Measurements from ENCODE around the gene HTR3B. TPM values are rescaled to one million over a fixed set of nuclear protein-coding genes. Genes with fewer than 3 reads are reported as not detected.

HTR3B gene
- total RNA-seq, 1 donor from 2014 or later, result not detected

- Histone ChIP-seq H3K27ac (no peak overlapping the region), H4K20me1 (ENCODE audit: low read depth) (no peaks in the 10 kb centered on the region), H3K9me3 (ENCODE audit: low read depth) (no peaks in the 10 kb centered on the region), H3K9ac (no peak overlapping the region), H3K79me2 (ENCODE audit: low read depth) (no peaks in the 10 kb centered on the region), H3K4me3 (no peak overlapping the region), H2AFZ (replicated peaks) (peak overlapping the region; percentile 72), H3K27me3 (no peaks in the 10 kb centered on the region), H3F3A (ENCODE audit: low read depth) (peaks cover 7% of the 10 kb centered on the region), H3K4me2 (peak overlapping the region; percentile 22), H3K36me3 (no peaks in the 10 kb centered on the region), H3K4me1 (peaks cover 12% of the 10 kb centered on the region)
- Mint-ChIP-seq H3K4me1 (peaks cover 24% of the 10 kb centered on the region), H3K9me3 (no peaks in the 10 kb centered on the region), H3K27ac (no peak overlapping the region), H3K4me3 (no peak overlapping the region), H3K27me3 (ENCODE audit: insufficient read depth, low read depth) (peaks cover 11% of the 10 kb centered on the region), H3K36me3 (no peaks in the 10 kb centered on the region)
- TF ChIP-seq CTCF (IDR thresholded peaks at IDR 0.05) (no peak), EZH2 (IDR thresholded peaks at IDR 0.05) (no peak)
- DNase-seq (ENCODE audit: low spot score), result no peak
These were observed 47.5 kb downstream of the HTR3B start for GRCh38 chr11:113952070-113952469.

- Histone ChIP-seq H4K20me1 (ENCODE audit: low read depth) (no peaks in the 10 kb centered on the region), H3K27ac (no peak overlapping the region), H3K79me2 (ENCODE audit: low read depth) (no peaks in the 10 kb centered on the region), H3K4me3 (no peak overlapping the region), H3K4me2 (no peak overlapping the region), H3K9ac (no peak overlapping the region), H3K4me1 (peaks cover 16% of the 10 kb centered on the region), H3K27me3 (no peaks in the 10 kb centered on the region), H3K9me3 (ENCODE audit: low read depth) (no peaks in the 10 kb centered on the region), H3K36me3 (no peaks in the 10 kb centered on the region), H2AFZ (replicated peaks) (peak overlapping the region; percentile 72), H3F3A (ENCODE audit: low read depth) (peaks cover 7% of the 10 kb centered on the region)
- Mint-ChIP-seq H3K27ac (no peak overlapping the region), H3K4me1 (peaks cover 25% of the 10 kb centered on the region), H3K27me3 (ENCODE audit: insufficient read depth, low read depth) (peaks cover 11% of the 10 kb centered on the region), H3K9me3 (no peaks in the 10 kb centered on the region), H3K4me3 (no peak overlapping the region), H3K36me3 (no peaks in the 10 kb centered on the region)
- no peak for DNase-seq (ENCODE audit: low spot score)
- TF ChIP-seq CTCF (IDR thresholded peaks at IDR 0.05), result no peak
- TF ChIP-seq EZH2phosphoT487 (IDR thresholded peaks at IDR 0.05), result no peak
- no peak for TF ChIP-seq EZH2 (IDR thresholded peaks at IDR 0.05)
These were observed 48.0 kb downstream of the HTR3B start for GRCh38 chr11:113952588-113952987.

GRCh38 chr11:113954235-113954634, 49.6 kb downstream of the HTR3B start:
- H3K4me3 ChIP-seq, result no peak overlapping the region
- peaks cover 16% of the 10 kb centered on the region for H3K4me1 ChIP-seq
- no peaks in the 10 kb centered on the region for H3K9me3 ChIP-seq (ENCODE audit: low read depth)
- peaks cover 18% of the 10 kb centered on the region for H3K27me3 Mint-ChIP-seq (ENCODE audit: insufficient read depth, low read depth)
- H3K4me3 Mint-ChIP-seq, result no peak overlapping the region
- H3K36me3 Mint-ChIP-seq, result no peaks in the 10 kb centered on the region
- TF ChIP-seq CTCF (IDR thresholded peaks at IDR 0.05), result no peak
- no peak for TF ChIP-seq EZH2phosphoT487 (IDR thresholded peaks at IDR 0.05)
- no peak for TF ChIP-seq EZH2 (IDR thresholded peaks at IDR 0.05)
- DNase-seq (ENCODE audit: low spot score), result no peak
- no peak overlapping the region for H2AFZ ChIP-seq (replicated peaks)
- peaks cover 13% of the 10 kb centered on the region for H3F3A ChIP-seq (ENCODE audit: low read depth)
- no peak overlapping the region for H3K27ac ChIP-seq
- H3K4me1 Mint-ChIP-seq, result peaks cover 35% of the 10 kb centered on the region
- H3K27ac Mint-ChIP-seq, result no peak overlapping the region
- H3K36me3 ChIP-seq, result no peaks in the 10 kb centered on the region
- H3K79me2 ChIP-seq (ENCODE audit: low read depth), result no peaks in the 10 kb centered on the region
- H3K9ac ChIP-seq, result no peak overlapping the region
- H3K9me3 Mint-ChIP-seq, result no peaks in the 10 kb centered on the region
- no peak overlapping the region for H3K4me2 ChIP-seq
- H4K20me1 ChIP-seq (ENCODE audit: low read depth), result no peaks in the 10 kb centered on the region
- no peaks in the 10 kb centered on the region for H3K27me3 ChIP-seq

Measured in neural progenitor cell (in vitro differentiated cells).